ENCODE measurements around the gene PIGX.

PIGX gene

GRCh38 chr3:196763179-196763578, 51.0 kb downstream of the PIGX start:
- DNase-seq: peak; percentile 55

- no peak for DNase-seq
Observed at GRCh38 chr3:196765454-196765853, 53.3 kb downstream of the PIGX start.

- DNase-seq: no peak
Observed at GRCh38 chr3:196771067-196771466, 58.9 kb downstream of the PIGX start.

- DNase-seq: no peak
Observed at GRCh38 chr3:196772102-196772501, 59.9 kb downstream of the PIGX start.

- DNase-seq: peak; percentile 80
Observed at GRCh38 chr3:196772897-196773296, 60.7 kb downstream of the PIGX start.

GRCh38 chr3:196774191-196774820, 62.1 kb downstream of the PIGX start:
- DNase-seq: no peak

GRCh38 chr3:196774848-196775422, 62.8 kb downstream of the PIGX start:
- no peak for DNase-seq

- DNase-seq: no peak
Observed at GRCh38 chr3:196775938-196776337, 63.8 kb downstream of the PIGX start.

- no peak for DNase-seq
Observed at GRCh38 chr3:196777836-196778235, 65.7 kb downstream of the PIGX start.

GRCh38 chr3:196778755-196779154, 66.6 kb downstream of the PIGX start:
- no peak for DNase-seq

GRCh38 chr3:196782511-196782910, 70.3 kb downstream of the PIGX start:
- no peak for DNase-seq
